Stimulated activated naive CD4-positive, alpha-beta T cell (primary cell): ENCODE data around the gene ABI3.
"Not testable (repeated sequence)": the region's sequence is repeated elsewhere in the genome, so short reads cannot be mapped to it uniquely, and the experiment has no call there.

Source experiments
- DNase-seq, 6 experiments: peaks; one replicate each; lab custom pipeline; 2025; lab: John Stamatoyannopoulos, UW

ABI3 gene, protein sequence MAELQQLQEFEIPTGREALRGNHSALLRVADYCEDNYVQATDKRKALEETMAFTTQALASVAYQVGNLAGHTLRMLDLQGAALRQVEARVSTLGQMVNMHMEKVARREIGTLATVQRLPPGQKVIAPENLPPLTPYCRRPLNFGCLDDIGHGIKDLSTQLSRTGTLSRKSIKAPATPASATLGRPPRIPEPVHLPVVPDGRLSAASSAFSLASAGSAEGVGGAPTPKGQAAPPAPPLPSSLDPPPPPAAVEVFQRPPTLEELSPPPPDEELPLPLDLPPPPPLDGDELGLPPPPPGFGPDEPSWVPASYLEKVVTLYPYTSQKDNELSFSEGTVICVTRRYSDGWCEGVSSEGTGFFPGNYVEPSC

DNA sequence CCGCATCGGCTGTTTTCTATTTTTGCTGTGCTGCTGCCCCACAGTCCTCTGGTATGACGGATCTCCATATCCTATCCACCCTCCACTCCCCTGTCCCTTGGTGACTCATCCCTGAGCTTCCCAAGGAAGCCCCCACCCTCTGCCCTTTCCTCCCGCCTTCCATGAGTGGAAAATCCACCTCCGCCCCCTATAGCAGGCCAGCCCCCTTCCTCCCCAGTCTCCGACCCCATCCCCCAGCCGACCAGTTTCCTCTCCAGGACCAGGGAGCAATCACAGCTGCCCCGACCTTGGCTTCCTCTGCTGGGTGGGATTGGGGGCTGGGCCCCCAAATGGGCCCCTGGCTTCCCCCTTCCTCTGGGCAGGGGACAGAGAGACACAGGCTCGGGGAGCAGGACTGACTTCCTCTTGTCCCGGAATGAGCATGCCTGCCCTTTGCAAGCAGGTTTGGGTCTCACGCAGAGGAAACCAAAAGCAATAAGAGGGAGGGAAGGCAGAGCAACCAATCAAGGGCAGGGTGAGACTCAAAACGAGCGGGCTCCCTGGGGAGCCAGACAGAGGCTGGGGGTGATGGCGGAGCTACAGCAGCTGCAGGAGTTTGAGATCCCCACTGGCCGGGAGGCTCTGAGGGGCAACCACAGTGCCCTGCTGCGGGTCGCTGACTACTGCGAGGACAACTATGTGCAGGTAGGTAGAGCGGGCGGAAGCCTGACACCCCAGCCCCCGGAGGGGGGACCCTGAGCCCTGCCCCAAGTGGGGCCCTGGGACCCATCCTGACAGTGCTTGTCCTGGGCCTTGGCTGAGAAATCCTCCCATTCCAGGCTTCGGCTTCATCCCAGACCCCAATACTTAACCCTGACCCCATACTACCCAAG lies at the start of gene ABI3, which contains the start of gene GNGT2:
ABI3 (plus strand) TSS at position 550 of the 872 bp plus-strand sequence; CDS start at position 568, 18 bp downstream.
GNGT2 (minus strand) TSS at position 417 of the 872 bp plus-strand sequence. CDS start 3,152 bp downstream, outside the sequence.
- peak; percentile 34 to 68 (median 51) for DNase-seq

DNA sequence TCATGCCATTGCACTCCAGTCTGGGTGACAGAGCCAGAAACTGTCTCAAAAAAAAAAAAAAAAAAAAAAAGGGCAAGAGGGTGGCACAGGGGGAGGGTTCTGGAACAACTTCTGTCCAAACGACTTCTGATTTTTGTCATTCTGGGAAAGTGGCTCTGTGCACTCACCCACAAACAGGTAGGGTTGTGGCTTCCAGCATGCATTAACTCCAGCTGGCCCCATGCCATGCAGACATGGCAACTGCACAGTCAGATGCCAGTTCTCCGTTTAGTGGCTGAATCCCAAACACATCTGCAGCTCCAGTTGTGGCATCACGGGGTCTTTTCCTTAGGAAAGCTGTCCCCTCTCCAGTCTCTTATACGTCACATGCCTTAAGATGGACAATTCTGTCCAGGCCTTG lies 47.6 kb upstream of the ABI3 start:
- no peak for DNase-seq

DNA sequence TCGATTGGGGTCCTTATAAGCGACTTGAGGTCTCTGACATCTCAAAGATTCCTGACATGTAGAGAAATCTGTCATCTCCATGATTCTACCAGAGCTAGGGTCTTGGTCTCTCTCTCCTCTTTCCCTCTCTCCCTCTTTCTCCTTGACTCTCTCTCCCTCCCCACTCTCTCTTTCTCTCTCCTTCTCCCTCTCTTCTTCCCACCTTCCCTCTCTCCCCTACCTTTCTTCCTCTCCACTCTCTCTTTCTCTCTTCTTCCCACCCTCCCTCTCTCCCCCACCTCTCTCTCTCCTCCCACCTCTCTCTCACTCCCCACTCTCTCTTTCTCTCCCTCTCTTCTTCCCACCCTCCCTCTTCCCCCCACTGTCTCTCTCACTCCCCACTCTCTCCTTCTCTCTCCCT lies 45.4 kb upstream of the ABI3 start:
- no peak for DNase-seq

DNA sequence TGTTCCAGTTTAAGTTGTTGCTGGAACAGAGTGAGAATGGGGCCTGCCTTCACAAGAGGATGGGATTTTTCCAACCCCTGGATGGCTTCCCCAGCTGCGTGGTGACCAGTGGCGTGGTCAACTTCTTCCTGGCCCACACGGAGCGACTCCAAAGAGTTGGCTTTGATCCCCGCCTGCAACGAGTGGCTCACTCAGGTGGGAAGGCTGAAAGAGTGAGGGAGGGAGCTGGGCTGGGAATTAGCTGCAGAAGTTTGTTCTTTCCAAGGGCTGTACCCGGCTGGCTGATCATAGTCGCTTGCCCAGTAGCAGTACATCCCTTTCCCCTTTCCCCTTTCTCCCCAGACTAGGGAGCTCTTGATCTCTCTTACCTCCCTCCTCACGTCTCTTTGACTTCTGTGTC lies 41.8 kb upstream of the ABI3 start:
- DNase-seq = no peak

DNA sequence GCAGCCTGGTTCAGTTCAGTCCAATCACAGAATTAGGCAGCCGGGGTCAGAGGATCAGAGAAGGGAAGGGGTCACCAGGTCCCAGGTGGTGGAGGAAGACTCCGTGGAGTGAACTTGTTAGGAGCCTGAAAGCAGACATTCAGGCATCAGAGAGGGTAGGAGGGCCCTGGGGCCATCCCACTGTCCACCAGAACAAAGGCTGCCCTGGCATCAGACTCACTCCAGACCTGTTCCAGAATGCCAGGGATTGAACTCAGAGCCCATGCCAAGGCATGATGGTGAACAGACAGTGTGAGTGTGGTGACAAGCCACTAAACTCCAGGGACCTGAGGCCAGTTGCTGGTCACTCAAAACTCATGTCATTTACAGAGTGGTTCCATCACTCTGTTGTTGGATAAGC lies 40.3 kb upstream of the ABI3 start:
- no peak for DNase-seq

DNA sequence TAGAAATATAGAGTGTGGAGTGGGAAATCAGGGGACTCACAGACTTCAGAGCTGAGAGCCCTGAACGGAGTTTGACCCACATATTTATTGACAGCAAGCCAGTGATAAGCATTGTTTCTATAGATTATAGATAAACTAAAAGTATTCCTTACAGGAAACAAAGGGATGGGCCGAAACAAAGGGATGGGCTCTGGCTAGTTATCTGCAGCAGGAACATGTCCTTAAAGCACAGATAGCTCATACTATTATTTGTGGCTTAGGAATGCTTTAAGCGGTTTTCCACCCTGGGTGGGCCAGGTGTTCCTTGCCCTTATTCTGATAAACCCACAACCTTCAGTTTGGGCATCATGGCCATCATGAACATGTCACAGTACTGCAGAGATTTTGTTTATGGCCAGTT lies 39.8 kb upstream of the ABI3 start:
- not testable (repeated sequence) for DNase-seq

DNA sequence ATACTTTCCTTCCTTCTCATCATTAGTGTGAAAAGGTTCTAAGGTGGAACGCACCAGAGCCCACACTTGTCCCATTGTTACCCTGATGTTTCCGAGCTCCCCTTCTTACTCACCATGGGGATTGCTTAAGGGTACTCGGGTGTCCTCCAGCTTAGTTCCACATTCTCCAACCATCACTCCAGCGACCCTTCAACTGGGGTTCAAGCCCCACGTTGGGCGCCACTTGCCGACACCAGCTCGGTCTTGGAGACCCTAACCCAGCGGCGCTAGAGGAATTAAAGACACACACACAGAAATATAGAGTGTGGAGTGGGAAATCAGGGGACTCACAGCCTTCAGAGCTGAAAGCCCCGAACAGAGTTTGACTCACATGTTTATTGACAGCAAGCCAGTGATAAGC lies 34.5 kb upstream of the ABI3 start:
- DNase-seq = not testable (repeated sequence)

DNA sequence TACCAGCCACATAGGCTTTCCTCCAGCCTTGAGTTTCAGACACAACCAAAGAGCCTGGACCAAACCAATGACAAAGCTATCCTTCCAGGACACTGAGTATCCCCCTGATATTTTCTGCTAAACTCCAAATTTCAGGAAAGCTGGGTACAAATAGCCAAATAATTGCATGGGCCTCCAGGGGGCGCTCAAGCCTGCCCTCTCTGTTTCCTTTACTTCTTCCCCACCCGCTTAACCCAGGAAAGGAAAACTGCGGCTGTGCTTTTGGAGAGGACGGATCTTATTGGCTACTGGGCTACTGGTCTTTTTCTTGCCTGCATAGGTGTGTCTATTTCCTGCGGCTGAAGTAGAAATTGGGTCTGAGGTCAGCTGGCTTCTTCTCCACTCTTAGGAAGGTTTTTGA lies 30.2 kb upstream of the ABI3 start:
- DNase-seq = peak; percentile 23 to 75 (median 54)

DNA sequence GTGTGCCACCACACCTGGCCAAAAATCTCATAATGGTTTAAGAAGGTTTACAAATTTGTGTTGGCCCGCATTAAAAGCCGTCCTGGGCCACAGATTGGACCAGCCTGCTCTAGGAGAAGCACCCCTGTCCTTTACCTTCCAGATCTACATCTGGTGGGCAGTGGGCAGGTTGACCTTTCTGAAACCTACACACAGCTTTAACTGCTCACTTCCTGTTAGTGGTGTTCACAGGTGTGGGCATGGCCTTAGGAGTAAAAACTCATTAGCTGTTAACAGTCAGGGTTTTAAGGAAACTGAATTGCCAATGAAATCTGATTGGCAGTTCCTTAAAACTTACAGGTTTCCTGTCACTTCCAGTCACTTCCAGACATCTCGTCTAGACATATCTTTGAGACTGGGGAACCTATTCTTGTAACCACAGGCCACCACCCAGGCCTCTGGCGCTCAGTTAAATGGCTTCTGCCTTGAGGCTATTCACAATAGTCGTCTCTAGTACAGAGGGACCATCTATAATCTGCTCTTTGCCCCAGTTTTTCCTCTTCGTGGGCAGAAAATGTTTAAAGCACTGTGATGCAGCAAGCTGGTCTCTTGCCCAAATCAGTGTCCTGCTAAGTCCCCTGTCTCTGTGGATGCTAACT lies 29.4 kb upstream of the ABI3 start:
- no peak for DNase-seq

DNA sequence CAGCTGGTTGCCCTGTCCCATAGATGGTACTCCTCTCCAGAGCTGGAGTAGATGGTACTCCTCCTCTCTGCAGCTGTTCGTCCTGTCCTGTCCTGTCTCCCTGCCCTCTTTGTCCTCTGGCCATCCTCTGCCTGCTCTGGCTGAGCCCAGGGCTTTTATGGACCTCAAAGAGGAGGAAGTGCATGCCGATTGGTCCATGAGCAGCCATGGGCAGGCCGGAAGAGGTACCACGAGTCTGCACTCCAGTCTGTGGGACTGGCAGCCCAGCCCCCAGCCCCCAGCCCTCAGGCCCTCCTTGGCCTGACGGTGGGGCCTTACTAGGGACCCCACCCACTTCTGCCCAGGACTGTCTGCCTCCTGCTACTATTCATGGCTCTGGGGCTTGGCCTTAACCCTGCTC lies 27.2 kb upstream of the ABI3 start:
- no peak for DNase-seq

DNA sequence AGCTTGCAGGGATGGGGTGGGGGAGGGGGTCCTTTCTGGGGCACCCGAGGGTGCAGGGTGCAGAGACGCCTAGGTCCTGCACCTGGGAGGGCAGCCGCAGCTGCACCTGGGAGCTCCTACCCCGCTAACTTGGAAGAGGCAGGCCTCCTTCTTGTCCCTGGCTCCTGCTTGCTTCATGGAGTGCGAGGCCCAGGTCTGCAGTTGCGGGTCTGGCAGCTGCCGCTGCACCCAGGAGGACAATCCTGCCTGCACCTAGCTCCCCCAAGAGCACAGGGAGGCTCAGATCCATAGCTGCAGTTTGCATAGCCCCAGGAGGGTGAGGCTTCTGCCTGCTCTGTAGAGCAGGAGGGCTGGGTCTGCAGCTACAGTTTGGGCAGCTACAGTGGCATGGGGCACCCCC lies 26.7 kb upstream of the ABI3 start:
- DNase-seq = no peak

DNA sequence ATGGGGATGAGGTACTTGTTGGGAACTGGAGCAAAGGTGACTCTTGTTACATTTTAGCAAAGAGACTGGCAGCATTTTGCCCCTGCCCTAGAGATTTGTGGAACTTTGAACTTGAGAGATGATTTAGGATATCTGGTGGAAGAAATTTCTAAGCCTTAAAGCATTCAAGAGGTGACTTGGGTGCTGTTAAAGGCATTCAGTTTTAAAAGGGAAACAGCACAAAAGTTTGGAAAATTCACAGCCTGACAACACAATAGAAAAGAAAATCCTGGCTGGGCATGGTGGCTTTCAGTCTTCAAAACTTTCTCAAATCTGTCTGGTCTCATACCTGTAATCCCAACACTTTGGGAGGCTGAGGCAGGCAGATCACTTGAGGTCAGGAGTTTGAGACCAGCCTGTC lies 26.0 kb upstream of the ABI3 start:
- DNase-seq = not testable (repeated sequence)

DNA sequence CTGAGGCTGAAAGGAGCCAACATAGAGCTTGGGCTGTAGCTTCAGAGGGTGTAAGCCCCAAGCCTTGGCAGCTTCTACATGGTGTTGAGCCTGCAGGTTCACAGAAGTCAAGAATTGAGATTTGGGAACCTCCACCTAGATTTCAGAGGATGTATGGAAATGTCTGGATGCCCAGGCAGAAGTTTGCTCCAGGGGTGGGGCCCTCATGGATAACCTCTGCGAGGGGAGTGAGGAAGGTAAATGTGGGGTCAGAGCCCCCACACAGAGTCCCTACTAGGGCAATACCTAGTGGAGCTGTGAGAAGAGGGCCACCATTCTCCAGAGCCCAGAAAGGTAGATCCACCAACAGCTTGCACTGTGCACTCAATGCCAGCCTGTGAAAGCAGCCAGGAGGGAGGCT lies 25.1 kb upstream of the ABI3 start:
- DNase-seq = not testable (repeated sequence)

DNA sequence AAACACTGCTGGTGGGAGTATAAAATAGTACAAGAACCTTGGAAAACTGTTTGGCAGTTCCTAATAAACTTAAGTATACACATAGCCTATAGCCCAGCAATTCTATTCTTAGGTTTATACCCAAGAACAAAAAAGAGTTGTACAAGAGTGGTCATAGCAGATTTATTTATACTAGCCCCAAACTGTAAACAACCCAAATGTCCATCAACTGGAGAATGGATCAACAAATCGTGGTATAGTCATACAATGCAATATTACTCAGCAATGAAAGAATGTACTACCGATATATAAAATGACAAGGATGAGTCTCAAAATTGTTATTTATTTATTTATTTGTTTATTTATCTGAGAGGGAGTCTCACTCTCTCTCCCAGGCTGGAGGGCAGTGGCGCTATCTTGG lies 23.2 kb upstream of the ABI3 start:
- DNase-seq = no peak

DNA sequence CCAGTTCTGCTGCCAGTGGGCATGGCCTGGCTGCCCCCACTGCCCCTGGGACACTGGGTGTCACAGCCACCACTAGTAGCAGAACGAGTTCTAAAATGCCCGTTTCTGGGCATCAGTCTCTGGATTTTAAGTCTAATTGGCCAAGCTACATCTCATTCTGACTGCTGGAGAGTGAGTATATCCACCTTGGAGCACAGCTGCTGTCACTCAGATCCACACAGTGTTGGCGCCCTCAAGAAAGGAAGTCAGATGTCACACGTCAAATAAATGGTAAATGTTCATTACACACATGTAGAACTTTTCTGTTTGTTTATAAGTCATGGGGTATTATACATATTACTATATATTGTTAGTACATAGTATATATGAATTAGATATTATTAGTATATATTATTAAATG lies 19.6 kb upstream of the ABI3 start:
- no peak for DNase-seq

DNA sequence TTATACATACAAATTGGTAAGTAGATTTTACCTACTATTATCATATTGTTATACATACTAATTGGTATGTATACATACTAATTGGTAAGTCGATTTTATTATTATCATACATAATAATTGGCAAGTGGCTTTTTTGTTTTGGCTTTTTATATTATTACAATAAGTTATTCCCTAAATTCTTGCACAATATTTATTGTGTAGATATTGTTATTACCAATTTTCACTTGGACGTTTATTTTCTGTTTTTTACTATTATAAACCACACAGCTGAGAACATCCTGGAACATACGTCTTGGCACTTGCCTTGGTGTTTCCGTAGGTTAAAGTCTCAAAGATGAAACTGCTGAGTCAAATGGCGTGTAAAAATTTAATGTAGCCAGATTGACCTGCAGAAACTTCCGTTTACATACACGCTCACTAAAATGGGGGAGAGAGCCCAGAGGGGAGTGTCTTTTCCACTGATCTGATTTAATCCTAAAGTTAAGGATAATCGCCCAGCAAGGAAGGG lies 19.0 kb upstream of the ABI3 start:
- no peak for DNase-seq

DNA sequence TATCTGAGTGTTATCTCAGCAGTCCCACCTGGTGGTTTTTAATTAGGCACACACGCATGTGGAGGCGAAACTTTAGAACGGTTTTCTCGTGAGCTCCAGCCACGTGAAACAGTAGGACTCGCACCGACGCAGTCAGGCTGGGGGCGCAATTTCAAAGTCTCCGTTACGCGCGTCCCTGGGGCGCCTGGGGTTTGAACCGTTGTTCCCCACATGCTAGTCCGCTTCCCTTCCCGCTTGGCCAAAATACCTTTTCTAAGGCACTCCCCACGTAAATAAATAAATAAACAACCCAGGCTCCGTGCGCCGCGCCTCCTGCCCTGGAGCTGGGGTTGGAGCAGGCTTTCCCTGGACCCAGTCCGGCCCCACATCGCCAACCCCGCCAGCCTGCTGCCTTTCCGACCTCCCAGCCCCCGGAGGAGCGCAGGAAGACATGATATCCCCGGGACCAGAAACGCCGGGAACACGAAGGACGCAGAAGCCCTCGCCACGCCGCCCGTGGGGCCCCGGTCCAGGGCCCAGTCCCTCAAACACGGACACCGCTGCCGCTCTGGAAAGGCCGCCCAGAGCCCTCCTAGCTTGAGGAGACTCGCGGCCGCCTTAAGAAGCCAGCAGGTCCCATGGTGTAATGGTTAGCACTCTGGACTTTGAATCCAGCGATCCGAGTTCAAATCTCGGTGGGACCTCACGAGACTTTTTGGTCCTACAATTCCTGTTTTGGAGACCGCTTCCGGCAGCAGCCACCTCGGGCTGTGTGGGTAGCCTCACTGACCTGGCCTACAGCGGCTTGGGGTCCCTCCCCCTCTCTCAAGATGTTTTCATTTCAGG lies 18.4 kb upstream of the ABI3 start:
- DNase-seq = peak; percentile 88 to 100 (median 97)

DNA sequence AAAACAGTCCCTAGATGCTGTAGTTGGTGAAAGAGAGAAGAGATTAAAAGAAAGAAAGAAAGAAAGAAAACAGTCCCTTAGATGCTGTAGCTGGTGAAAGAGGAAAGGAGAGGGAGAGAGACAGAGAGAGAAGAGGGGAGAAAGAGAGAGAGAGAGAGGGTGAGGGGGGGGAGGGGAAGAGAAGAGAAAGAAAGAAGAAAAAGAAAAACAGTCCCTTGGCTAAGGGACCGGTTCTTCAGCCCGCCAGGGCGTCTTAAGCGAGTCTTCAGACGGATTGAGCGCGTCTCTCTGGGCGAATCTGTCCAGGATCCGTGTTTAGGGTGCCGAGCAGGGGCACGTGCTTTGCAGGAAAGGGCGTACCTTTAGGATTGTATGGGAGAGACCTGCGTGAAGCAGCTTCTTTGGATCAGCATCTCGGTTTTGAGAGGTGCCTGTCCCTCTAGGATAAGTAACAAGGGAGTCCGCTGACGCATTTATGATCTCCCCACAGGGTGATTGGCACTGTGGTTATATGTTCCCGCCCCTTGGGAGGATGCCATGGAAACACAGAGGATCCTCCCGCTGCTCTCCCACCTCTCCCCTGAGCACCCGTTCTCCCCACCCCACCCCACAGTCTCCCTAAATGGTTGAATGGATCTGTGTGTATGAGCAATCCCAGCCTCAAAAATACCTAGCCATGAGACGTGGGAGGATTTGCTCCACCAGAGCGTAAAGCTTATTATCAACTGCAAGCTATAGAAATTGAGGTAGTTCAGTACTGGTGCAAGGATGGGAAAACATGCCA lies 16.8 kb upstream of the ABI3 start:
- peak in 3 of 6 experiments; percentile 13 to 53 (median 34) for DNase-seq

DNA sequence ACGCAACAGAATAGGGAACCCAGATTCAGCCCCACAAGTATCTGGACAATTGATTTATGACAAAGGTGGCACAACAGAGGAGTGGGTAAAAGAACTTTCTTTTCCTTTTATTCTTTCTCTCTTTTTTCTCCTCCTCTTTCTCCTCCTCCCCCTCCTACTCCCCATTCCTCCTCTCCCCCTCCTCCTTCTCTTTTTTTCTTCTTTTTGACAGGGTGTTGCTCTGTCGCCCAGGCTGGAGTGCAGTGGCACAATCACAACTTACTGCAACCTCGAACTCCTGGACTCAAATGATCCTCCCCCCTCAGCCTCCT lies 16.3 kb upstream of the ABI3 start:
- DNase-seq = no peak

DNA sequence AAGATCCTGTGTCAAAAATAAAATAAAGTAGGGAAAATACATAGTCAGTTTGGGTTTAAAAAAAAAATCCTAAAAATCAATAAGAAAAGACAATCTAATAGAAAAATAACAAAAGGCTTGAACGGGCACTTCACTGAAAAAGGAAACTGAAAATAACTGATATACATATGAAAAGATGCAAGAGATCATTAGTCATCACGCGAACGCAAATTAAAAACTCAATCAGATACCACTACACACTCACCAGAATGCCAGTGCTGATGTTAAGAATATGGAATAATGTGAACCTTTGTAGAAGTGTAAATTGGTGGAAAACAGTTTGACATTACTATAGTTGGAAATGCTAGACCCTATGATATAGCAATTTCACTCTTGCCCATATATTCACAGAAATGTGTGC lies 14.8 kb upstream of the ABI3 start:
- no peak for DNase-seq

DNA sequence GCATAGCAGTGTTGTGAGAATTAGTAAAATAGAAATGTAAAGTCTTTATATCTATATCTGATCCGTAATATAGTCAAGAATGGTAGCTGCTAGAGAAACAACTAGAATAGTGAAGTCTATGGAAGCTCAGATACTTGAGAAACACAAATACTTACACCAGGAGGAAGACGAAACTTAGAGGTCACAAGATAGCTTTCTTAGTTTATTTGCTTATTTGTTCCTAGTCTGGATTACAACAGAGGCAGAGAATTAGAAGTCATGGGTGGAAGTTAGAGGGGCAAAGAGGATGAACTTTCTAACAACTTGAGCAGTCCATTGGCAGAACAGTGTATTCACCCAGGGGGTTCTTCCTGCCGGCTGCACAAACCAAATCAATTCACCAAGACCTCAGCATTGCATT lies 14.0 kb upstream of the ABI3 start:
- no peak for DNase-seq
